ENCODE data around the gene NRK. TPM values are rescaled to one million over a fixed set of nuclear protein-coding genes. Genes with fewer than 3 reads are reported as not detected.
A peak's percentile ranks its signal among the peaks of the same experiment; 100 is the strongest.
"Not testable (repeated sequence)": the region's sequence is repeated elsewhere in the genome, so short reads cannot be mapped to it uniquely, and the experiment has no call there.

The NRK gene
- total and polyA plus RNA-seq, 9 donors: 6.5 to 109 (median 30.1) TPM

DNA sequence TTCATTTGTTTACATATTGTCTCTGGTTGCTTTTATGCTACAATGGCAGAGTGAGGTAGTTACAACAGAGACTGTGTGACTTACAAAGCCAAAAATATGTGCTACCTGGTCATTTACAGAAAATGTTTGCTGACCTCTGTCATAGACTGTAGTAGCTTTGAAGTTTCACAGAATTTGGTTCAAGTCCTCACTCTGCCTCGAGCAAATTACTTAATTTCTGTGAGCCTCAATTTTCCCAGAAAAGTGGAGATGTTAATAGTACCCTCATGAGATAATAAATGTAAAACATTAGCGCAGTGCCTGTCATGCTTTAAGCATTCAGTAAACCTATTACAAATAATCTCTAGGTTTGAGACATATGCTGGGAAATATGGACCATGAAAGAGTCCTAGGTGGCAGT lies 18.4 kb upstream of the NRK start:
- Histone ChIP-seq H3K4me1 (ENCODE audit: insufficient read depth) (no peaks in the 10 kb centered on the region), H3K27ac (no peak overlapping the region), H3K4me3 (no peak overlapping the region), H3K27me3 (no peaks in the 10 kb centered on the region), H3K36me3 (no peaks in the 10 kb centered on the region), H3K9me3 (no peaks in the 10 kb centered on the region)
- 63 to 74% (median 65%) methylated on average over 2 of the region's 2 CpGs for WGBS, 3 donors
- no peak for TF ChIP-seq POLR2A (IDR thresholded peaks at IDR 0.05)
- TF ChIP-seq, protein P1, sequence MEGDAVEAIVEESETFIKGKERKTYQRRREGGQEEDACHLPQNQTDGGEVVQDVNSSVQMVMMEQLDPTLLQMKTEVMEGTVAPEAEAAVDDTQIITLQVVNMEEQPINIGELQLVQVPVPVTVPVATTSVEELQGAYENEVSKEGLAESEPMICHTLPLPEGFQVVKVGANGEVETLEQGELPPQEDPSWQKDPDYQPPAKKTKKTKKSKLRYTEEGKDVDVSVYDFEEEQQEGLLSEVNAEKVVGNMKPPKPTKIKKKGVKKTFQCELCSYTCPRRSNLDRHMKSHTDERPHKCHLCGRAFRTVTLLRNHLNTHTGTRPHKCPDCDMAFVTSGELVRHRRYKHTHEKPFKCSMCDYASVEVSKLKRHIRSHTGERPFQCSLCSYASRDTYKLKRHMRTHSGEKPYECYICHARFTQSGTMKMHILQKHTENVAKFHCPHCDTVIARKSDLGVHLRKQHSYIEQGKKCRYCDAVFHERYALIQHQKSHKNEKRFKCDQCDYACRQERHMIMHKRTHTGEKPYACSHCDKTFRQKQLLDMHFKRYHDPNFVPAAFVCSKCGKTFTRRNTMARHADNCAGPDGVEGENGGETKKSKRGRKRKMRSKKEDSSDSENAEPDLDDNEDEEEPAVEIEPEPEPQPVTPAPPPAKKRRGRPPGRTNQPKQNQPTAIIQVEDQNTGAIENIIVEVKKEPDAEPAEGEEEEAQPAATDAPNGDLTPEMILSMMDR (IDR thresholded peaks at IDR 0.05): no peak
- TF ChIP-seq EP300 (IDR thresholded peaks at IDR 0.05): no peak
- no peak for DNase-seq
- intact Hi-C loops (cut with DNase I): no loop called here

DNA sequence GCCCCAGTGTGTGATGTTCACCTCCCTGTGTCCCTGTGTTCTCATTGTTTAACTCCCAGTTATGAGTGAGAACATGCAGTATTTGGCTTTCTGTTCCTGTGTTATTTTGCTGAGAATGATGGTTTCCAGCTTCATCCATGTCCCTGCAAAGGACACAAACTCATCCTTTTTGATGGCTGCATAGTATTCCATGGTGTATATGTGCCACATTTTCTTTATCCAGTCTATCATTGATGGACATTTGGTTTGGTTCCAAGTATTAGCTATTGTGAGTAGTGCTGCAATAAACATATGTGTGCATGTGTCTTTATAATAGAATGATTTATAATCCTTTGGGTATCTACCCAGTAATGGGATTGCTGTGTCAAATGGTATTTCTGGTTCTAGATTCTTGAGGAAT lies 16.7 kb upstream of the NRK start:
- H3K27ac ChIP-seq; H3K4me1 ChIP-seq (ENCODE audit: insufficient read depth); DNase-seq; H3K4me3 ChIP-seq; H3K27me3 ChIP-seq; intact Hi-C loops (cut with DNase I); H3K36me3 ChIP-seq; H3K9me3 ChIP-seq: not testable (repeated sequence)

- WGBS, 3 donors: 64 to 76% (median 66%) methylated on average over 2 of the region's 2 CpGs
- Histone ChIP-seq H3K4me1 (ENCODE audit: insufficient read depth) (no peaks in the 10 kb centered on the region), H3K27me3 (no peaks in the 10 kb centered on the region)
These were observed 5.8 kb upstream of the NRK start for GRCh38 chrX:105816517-105816916.

GRCh38 chrX:105820247-105820646 lies 2.1 kb upstream of the NRK start:
- no peaks in the 10 kb centered on the region for H3K36me3 ChIP-seq
- no peaks in the 10 kb centered on the region for H3K9me3 ChIP-seq
- 54 to 64% (median 60%) methylated on average over 7 of the region's 7 CpGs for WGBS, 3 donors
- intact Hi-C loops (cut with DNase I): no loop called here
- DNase-seq: no peak
- no peaks in the 10 kb centered on the region for H3K27me3 ChIP-seq
- no peak overlapping the region for H3K27ac ChIP-seq
- TF ChIP-seq, protein P1 (IDR thresholded peaks at IDR 0.05): no peak
- TF ChIP-seq POLR2A (IDR thresholded peaks at IDR 0.05): no peak
- no peak for TF ChIP-seq EP300 (IDR thresholded peaks at IDR 0.05)
- no peak overlapping the region for H3K4me3 ChIP-seq
- no peaks in the 10 kb centered on the region for H3K4me1 ChIP-seq (ENCODE audit: insufficient read depth)

More at GRCh38 chrX:105816517-105816916, 5.8 kb upstream of the NRK start:
- Histone ChIP-seq H3K9me3 (no peaks in the 10 kb centered on the region), H3K27ac (no peak overlapping the region), H3K36me3 (no peaks in the 10 kb centered on the region), H3K4me3 (no peak overlapping the region)
- intact Hi-C loops (cut with DNase I): no loop called here
- TF ChIP-seq POLR2A (IDR thresholded peaks at IDR 0.05) (no peak), EP300 (IDR thresholded peaks at IDR 0.05) (no peak)
- TF ChIP-seq, protein P1 (IDR thresholded peaks at IDR 0.05): no peak
- DNase-seq: no peak

DNA sequence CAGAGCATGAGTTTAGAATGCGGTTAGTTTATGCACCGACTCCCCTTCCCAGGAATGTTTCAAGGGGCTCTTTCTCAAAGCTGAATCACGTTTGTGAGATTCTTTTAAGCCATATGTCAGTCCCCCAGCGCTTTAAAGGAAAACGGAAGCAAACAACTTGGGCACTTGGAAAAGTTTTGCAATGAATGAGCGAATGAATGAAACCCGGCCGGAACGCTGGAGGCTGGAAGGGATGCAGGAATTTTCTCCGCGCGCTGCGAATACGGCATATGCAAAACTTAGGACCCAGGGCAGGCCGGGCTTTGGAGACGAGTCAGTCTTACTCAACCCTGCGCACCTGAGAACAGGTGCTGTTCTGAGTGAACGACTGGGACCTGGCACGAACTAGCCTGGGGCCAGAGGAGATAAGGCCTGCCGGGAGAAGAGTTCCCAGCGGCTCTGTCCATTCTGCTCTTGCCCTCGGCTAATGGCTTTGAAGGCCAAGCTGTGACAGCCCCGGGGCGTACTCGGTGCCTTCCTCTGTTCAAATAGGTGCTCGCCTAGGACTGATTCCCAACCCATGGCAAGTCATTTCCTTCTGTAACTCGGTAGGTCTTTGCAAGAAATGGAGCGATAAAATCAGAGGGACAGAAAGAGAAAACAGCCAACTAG lies 743 bp upstream of the NRK start:
- peak; percentile 13 to 40 (median 23) for DNase-seq
- Histone ChIP-seq H3K9me3 (no peaks in the 10 kb centered on the region), H3K27me3 (no peaks in the 10 kb centered on the region), H3K4me3 (peak overlapping the region; percentile 43), H3K36me3 (no peaks in the 10 kb centered on the region), H3K27ac (peak overlapping the region; percentile 46 to 84), H3K4me1 (ENCODE audit: insufficient read depth) (no peaks in the 10 kb centered on the region)
- WGBS, 3 donors: 26 to 39% (median 35%) methylated on average over 28 of the region's 28 CpGs
- TF ChIP-seq POLR2A (IDR thresholded peaks at IDR 0.05) (no peak), EP300 (IDR thresholded peaks at IDR 0.05) (no peak)
- TF ChIP-seq, protein P1 (IDR thresholded peaks at IDR 0.05): no peak
- intact Hi-C loops (cut with DNase I): no loop called here

Measured in ovary (tissue), 9 donors.